ENCODE data around the gene CIROP.

DNA sequence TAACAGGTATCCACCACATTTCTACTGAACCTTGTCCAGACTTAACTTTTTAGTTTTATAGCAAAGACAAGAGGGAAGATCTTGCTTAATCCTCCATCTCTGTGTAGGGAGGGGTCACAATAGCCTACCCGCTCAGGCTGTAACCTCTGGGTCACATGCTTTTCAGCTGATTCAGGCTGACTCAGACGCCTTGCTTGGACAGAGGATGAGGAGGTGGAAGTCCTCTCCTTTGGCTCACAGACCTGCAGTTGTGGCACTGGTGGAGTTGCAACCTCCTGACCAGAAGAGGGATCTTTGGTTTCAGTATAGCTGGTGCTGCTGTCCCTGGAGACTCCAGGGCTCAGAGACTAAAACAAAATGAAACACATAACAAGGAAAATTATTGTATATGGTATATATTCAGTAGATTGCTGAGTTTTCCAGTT lies 26.1 kb downstream of the CIROP start:
- TF ChIP-seq GABPA (IDR thresholded peaks at IDR 0.05 in 1 of 2, conservative IDR thresholded peaks at IDR 0.05 in 1 of 2) = no peak
- TF ChIP-seq RAD21 (IDR thresholded peaks at IDR 0.05) = no peak
- TF ChIP-seq, protein P1, sequence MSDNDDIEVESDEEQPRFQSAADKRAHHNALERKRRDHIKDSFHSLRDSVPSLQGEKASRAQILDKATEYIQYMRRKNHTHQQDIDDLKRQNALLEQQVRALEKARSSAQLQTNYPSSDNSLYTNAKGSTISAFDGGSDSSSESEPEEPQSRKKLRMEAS (IDR thresholded peaks at IDR 0.05) = no peak
- TF ChIP-seq, protein P2, sequence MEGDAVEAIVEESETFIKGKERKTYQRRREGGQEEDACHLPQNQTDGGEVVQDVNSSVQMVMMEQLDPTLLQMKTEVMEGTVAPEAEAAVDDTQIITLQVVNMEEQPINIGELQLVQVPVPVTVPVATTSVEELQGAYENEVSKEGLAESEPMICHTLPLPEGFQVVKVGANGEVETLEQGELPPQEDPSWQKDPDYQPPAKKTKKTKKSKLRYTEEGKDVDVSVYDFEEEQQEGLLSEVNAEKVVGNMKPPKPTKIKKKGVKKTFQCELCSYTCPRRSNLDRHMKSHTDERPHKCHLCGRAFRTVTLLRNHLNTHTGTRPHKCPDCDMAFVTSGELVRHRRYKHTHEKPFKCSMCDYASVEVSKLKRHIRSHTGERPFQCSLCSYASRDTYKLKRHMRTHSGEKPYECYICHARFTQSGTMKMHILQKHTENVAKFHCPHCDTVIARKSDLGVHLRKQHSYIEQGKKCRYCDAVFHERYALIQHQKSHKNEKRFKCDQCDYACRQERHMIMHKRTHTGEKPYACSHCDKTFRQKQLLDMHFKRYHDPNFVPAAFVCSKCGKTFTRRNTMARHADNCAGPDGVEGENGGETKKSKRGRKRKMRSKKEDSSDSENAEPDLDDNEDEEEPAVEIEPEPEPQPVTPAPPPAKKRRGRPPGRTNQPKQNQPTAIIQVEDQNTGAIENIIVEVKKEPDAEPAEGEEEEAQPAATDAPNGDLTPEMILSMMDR (IDR thresholded peaks at IDR 0.05; ENCODE audit: low read depth, low read length, missing input control) = no peak
- no peak for TF ChIP-seq EGR1 (IDR thresholded peaks at IDR 0.05; ENCODE audit: low read depth in 2 of 2)
- TF ChIP-seq, protein P3, sequence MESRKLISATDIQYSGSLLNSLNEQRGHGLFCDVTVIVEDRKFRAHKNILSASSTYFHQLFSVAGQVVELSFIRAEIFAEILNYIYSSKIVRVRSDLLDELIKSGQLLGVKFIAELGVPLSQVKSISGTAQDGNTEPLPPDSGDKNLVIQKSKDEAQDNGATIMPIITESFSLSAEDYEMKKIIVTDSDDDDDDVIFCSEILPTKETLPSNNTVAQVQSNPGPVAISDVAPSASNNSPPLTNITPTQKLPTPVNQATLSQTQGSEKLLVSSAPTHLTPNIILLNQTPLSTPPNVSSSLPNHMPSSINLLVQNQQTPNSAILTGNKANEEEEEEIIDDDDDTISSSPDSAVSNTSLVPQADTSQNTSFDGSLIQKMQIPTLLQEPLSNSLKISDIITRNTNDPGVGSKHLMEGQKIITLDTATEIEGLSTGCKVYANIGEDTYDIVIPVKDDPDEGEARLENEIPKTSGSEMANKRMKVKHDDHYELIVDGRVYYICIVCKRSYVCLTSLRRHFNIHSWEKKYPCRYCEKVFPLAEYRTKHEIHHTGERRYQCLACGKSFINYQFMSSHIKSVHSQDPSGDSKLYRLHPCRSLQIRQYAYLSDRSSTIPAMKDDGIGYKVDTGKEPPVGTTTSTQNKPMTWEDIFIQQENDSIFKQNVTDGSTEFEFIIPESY (IDR thresholded peaks at IDR 0.05) = no peak
- TF ChIP-seq SP1 (IDR thresholded peaks at IDR 0.05) = no peak
- no peak for TF ChIP-seq FOXA1 (IDR thresholded peaks at IDR 0.05)
- TF ChIP-seq, protein P4, sequence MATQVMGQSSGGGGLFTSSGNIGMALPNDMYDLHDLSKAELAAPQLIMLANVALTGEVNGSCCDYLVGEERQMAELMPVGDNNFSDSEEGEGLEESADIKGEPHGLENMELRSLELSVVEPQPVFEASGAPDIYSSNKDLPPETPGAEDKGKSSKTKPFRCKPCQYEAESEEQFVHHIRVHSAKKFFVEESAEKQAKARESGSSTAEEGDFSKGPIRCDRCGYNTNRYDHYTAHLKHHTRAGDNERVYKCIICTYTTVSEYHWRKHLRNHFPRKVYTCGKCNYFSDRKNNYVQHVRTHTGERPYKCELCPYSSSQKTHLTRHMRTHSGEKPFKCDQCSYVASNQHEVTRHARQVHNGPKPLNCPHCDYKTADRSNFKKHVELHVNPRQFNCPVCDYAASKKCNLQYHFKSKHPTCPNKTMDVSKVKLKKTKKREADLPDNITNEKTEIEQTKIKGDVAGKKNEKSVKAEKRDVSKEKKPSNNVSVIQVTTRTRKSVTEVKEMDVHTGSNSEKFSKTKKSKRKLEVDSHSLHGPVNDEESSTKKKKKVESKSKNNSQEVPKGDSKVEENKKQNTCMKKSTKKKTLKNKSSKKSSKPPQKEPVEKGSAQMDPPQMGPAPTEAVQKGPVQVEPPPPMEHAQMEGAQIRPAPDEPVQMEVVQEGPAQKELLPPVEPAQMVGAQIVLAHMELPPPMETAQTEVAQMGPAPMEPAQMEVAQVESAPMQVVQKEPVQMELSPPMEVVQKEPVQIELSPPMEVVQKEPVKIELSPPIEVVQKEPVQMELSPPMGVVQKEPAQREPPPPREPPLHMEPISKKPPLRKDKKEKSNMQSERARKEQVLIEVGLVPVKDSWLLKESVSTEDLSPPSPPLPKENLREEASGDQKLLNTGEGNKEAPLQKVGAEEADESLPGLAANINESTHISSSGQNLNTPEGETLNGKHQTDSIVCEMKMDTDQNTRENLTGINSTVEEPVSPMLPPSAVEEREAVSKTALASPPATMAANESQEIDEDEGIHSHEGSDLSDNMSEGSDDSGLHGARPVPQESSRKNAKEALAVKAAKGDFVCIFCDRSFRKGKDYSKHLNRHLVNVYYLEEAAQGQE (IDR thresholded peaks at IDR 0.05) = no peak
- no peak for TF ChIP-seq HNF4G (IDR thresholded peaks at IDR 0.05)
- TF ChIP-seq TAF1 (conservative IDR thresholded peaks at IDR 0.05) = no peak
- TF ChIP-seq FOXA2 (IDR thresholded peaks at IDR 0.05) = no peak
